Measurements from ENCODE around the gene TADA2B.

DNA sequence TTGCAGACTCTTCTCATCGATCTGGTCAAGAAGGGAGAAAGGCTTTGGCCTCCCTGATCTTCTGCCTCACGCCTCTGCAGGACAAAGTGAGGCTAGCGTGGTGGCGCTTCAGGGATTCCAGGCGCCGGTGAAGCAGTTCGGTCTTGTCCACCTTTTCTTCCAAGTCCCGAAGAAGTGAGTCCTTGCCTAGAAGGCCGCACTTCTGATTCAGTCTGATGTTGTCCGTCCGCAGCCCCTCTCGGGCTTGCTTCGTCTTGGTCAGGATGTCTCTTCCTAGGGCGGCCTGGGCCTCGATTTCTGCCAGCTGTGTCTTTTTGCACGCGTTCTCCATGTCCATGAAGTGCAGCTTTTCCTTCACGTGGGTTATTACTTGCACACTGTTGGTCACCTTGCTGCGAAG is 1.9 kb upstream of the TADA2B start:
- no peak for TF ChIP-seq EZH2 (IDR thresholded peaks at IDR 0.05; ENCODE audit: borderline replicate concordance, low read depth, low read length, poor library complexity, severe bottlenecking)
- TF ChIP-seq, protein P1, sequence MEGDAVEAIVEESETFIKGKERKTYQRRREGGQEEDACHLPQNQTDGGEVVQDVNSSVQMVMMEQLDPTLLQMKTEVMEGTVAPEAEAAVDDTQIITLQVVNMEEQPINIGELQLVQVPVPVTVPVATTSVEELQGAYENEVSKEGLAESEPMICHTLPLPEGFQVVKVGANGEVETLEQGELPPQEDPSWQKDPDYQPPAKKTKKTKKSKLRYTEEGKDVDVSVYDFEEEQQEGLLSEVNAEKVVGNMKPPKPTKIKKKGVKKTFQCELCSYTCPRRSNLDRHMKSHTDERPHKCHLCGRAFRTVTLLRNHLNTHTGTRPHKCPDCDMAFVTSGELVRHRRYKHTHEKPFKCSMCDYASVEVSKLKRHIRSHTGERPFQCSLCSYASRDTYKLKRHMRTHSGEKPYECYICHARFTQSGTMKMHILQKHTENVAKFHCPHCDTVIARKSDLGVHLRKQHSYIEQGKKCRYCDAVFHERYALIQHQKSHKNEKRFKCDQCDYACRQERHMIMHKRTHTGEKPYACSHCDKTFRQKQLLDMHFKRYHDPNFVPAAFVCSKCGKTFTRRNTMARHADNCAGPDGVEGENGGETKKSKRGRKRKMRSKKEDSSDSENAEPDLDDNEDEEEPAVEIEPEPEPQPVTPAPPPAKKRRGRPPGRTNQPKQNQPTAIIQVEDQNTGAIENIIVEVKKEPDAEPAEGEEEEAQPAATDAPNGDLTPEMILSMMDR (conservative IDR thresholded peaks at IDR 0.05; ENCODE audit: low read depth, low read length): no peak
